GM21381 (cell line): ENCODE results near the gene TOX2.

Source experiments
- ATAC-seq: cut with Tn5 transposase; IDR thresholded peaks from one replicate; pipeline ENCODE4 v1.9.1; 2021; ENCODE audit warnings: mild to moderate bottlenecking, moderate library complexity; ENCODE audit not compliant: unreplicated experiment

The TOX2 gene

GRCh38 chr20:43994486-43995100 lies 79.9 kb downstream of the TOX2 start:
- ATAC-seq, result no peak

- no peak for ATAC-seq
These were observed 81.0 kb downstream of the TOX2 start for GRCh38 chr20:43995645-43996044.

GRCh38 chr20:43996240-43996930 lies 81.7 kb downstream of the TOX2 start:
- no peak for ATAC-seq

- no peak for ATAC-seq
These were observed 85.2 kb downstream of the TOX2 start for GRCh38 chr20:43999848-44000247.

GRCh38 chr20:44001667-44002596 lies 87.3 kb downstream of the TOX2 start:
- ATAC-seq, result peak; percentile 76

- ATAC-seq, result no peak
These were observed 88.2 kb downstream of the TOX2 start for GRCh38 chr20:44002861-44003260.

GRCh38 chr20:44003609-44004008 lies 89.0 kb downstream of the TOX2 start:
- no peak for ATAC-seq

GRCh38 chr20:44004306-44004915 lies 89.8 kb downstream of the TOX2 start:
- ATAC-seq, result no peak

GRCh38 chr20:44005661-44006060 lies 91.0 kb downstream of the TOX2 start:
- no peak for ATAC-seq

GRCh38 chr20:44006126-44006525 lies 91.5 kb downstream of the TOX2 start:
- ATAC-seq, result no peak

- no peak for ATAC-seq
These were observed 91.9 kb downstream of the TOX2 start for GRCh38 chr20:44006578-44006977.

- no peak for ATAC-seq
These were observed 94.4 kb downstream of the TOX2 start for GRCh38 chr20:44008806-44009678.

- no peak for ATAC-seq
These were observed 95.0 kb downstream of the TOX2 start for GRCh38 chr20:44009679-44009992.

GRCh38 chr20:44010162-44010704 lies 95.6 kb downstream of the TOX2 start:
- no peak for ATAC-seq

GRCh38 chr20:44011251-44011940 lies 96.7 kb downstream of the TOX2 start:
- no peak for ATAC-seq

GRCh38 chr20:44012466-44013226 lies 98.0 kb downstream of the TOX2 start:
- no peak for ATAC-seq

GRCh38 chr20:44014807-44015732 lies 100.4 kb downstream of the TOX2 start:
- ATAC-seq, result no peak

- no peak for ATAC-seq
These were observed 101.1 kb downstream of the TOX2 start for GRCh38 chr20:44015733-44016103.
